ENCODE measurements around the gene LDAH.
"Not testable (repeated sequence)": the region's sequence is repeated elsewhere in the genome, so short reads cannot be mapped to it uniquely, and the experiment has no call there.

LDAH gene

GRCh38 chr2:20717641-20718040, 105.3 kb downstream of the LDAH start:
- DNase-seq, result no peak

GRCh38 chr2:20716164-20716563, 106.7 kb downstream of the LDAH start:
- DNase-seq, result not testable (repeated sequence)

GRCh38 chr2:20714412-20714811, 108.5 kb downstream of the LDAH start:
- DNase-seq, result not testable (repeated sequence)

- DNase-seq, result not testable (repeated sequence)
Measured at GRCh38 chr2:20713585-20713984, 109.3 kb downstream of the LDAH start.

GRCh38 chr2:20711641-20712040, 111.3 kb downstream of the LDAH start:
- DNase-seq, result not testable (repeated sequence)

GRCh38 chr2:20707601-20708000, 115.3 kb downstream of the LDAH start:
- DNase-seq, result no peak

GRCh38 chr2:20706786-20707185, 116.1 kb downstream of the LDAH start:
- no peak for DNase-seq

GRCh38 chr2:20706217-20706616, 116.7 kb downstream of the LDAH start:
- no peak for DNase-seq

- DNase-seq, result no peak
Measured at GRCh38 chr2:20704886-20705285, 118.0 kb downstream of the LDAH start.

- DNase-seq, result no peak
Measured at GRCh38 chr2:20702563-20702962, 120.3 kb downstream of the LDAH start.

GRCh38 chr2:20698916-20699613, 123.8 kb downstream of the LDAH start:
- DNase-seq, result no peak

GRCh38 chr2:20697322-20697934, 125.5 kb downstream of the LDAH start:
- no peak for DNase-seq

- no peak for DNase-seq
Measured at GRCh38 chr2:20696366-20696765, 126.5 kb downstream of the LDAH start.

- DNase-seq, result no peak
Measured at GRCh38 chr2:20693317-20693716, 129.6 kb downstream of the LDAH start.

GRCh38 chr2:20692081-20692480, 130.8 kb downstream of the LDAH start:
- DNase-seq, result no peak

- DNase-seq, result no peak
Measured at GRCh38 chr2:20691076-20691734, 131.7 kb downstream of the LDAH start.

GRCh38 chr2:20689428-20690264, 133.3 kb downstream of the LDAH start:
- no peak for DNase-seq

GRCh38 chr2:20687260-20687832, 135.6 kb downstream of the LDAH start:
- no peak for DNase-seq

- DNase-seq, result no peak
Measured at GRCh38 chr2:20684581-20685063, 138.3 kb downstream of the LDAH start.

GRCh38 chr2:20682167-20682920, 140.6 kb downstream of the LDAH start:
- DNase-seq, result no peak

GRCh38 chr2:20680744-20681375, 142.0 kb downstream of the LDAH start:
- DNase-seq, result no peak

Measured in activated CD8-positive, alpha-beta memory T cell treated with anti-CD3 and anti-CD28 coated beads, Interleukin-2, amount 50 U/mL, for 4 hours (primary cell).